Measurements from ENCODE around the gene SEPTIN7.
"Not testable (repeated sequence)": the region's sequence is repeated elsewhere in the genome, so short reads cannot be mapped to it uniquely, and the experiment has no call there.

Gene SEPTIN7

GRCh38 chr7:35800718-35801391 lies at the start of gene SEPTIN7:
Gene SEPTIN7 (plus strand): TSS chr7:35801057. CDS start chr7:35801210, 153 bp downstream.
- DNase-seq (ENCODE audit: low read depth in 2 of 2, low spot score in 1 of 2) = peak; percentile 94 to 99

GRCh38 chr7:35752742-35753141 lies 48.1 kb upstream of the SEPTIN7 start:
- no peak for DNase-seq (ENCODE audit: low read depth in 2 of 2, low spot score in 1 of 2)

GRCh38 chr7:35753761-35754603 lies 46.9 kb upstream of the SEPTIN7 start:
- DNase-seq (ENCODE audit: low read depth in 2 of 2, low spot score in 1 of 2) = no peak

- DNase-seq (ENCODE audit: low read depth in 2 of 2, low spot score in 1 of 2) = no peak
Measured at GRCh38 chr7:35754741-35755140, 46.1 kb upstream of the SEPTIN7 start.

- DNase-seq (ENCODE audit: low read depth in 2 of 2, low spot score in 1 of 2) = no peak
Measured at GRCh38 chr7:35755711-35756110, 45.1 kb upstream of the SEPTIN7 start.

- not testable (repeated sequence) for DNase-seq (ENCODE audit: low read depth in 2 of 2, low spot score in 1 of 2)
Measured at GRCh38 chr7:35756453-35756852, 44.4 kb upstream of the SEPTIN7 start.

GRCh38 chr7:35757574-35757973 lies 43.3 kb upstream of the SEPTIN7 start:
- DNase-seq (ENCODE audit: low read depth in 2 of 2, low spot score in 1 of 2) = no peak

- DNase-seq (ENCODE audit: low read depth in 2 of 2, low spot score in 1 of 2) = no peak
Measured at GRCh38 chr7:35758421-35758820, 42.4 kb upstream of the SEPTIN7 start.

- DNase-seq (ENCODE audit: low read depth in 2 of 2, low spot score in 1 of 2) = no peak
Measured at GRCh38 chr7:35760143-35760745, 40.6 kb upstream of the SEPTIN7 start.

GRCh38 chr7:35761871-35762677 lies 38.8 kb upstream of the SEPTIN7 start:
- no peak for DNase-seq (ENCODE audit: low read depth in 2 of 2, low spot score in 1 of 2)

- no peak for DNase-seq (ENCODE audit: low read depth in 2 of 2, low spot score in 1 of 2)
Measured at GRCh38 chr7:35762781-35763180, 38.1 kb upstream of the SEPTIN7 start.

GRCh38 chr7:35768346-35768745 lies 32.5 kb upstream of the SEPTIN7 start:
- DNase-seq (ENCODE audit: low read depth in 2 of 2, low spot score in 1 of 2) = no peak

GRCh38 chr7:35771776-35772175 lies 29.1 kb upstream of the SEPTIN7 start:
- DNase-seq (ENCODE audit: low read depth in 2 of 2, low spot score in 1 of 2) = no peak

- DNase-seq (ENCODE audit: low read depth in 2 of 2, low spot score in 1 of 2) = no peak
Measured at GRCh38 chr7:35773994-35774393, 26.9 kb upstream of the SEPTIN7 start.

GRCh38 chr7:35776686-35777085 lies 24.2 kb upstream of the SEPTIN7 start:
- no peak for DNase-seq (ENCODE audit: low read depth in 2 of 2, low spot score in 1 of 2)

- DNase-seq (ENCODE audit: low read depth in 2 of 2, low spot score in 1 of 2) = no peak
Measured at GRCh38 chr7:35777121-35777520, 23.7 kb upstream of the SEPTIN7 start.

- no peak for DNase-seq (ENCODE audit: low read depth in 2 of 2, low spot score in 1 of 2)
Measured at GRCh38 chr7:35780070-35780469, 20.8 kb upstream of the SEPTIN7 start.

GRCh38 chr7:35781200-35781701 lies 19.6 kb upstream of the SEPTIN7 start:
- DNase-seq (ENCODE audit: low read depth in 2 of 2, low spot score in 1 of 2) = no peak

- no peak for DNase-seq (ENCODE audit: low read depth in 2 of 2, low spot score in 1 of 2)
Measured at GRCh38 chr7:35781767-35782515, 18.9 kb upstream of the SEPTIN7 start.

GRCh38 chr7:35784332-35784731 lies 16.5 kb upstream of the SEPTIN7 start:
- DNase-seq (ENCODE audit: low read depth in 2 of 2, low spot score in 1 of 2) = no peak

Measured in stimulated activated CD8-positive, alpha-beta memory T cell treated with anti-CD3 and anti-CD28 coated beads, Interleukin-4, amount 100 ng/mL, for 4 hours (primary cell).